ENCODE results near the gene ADK.
A peak's percentile ranks its signal among the peaks of the same experiment; 100 is the strongest.

The ADK gene

DNA sequence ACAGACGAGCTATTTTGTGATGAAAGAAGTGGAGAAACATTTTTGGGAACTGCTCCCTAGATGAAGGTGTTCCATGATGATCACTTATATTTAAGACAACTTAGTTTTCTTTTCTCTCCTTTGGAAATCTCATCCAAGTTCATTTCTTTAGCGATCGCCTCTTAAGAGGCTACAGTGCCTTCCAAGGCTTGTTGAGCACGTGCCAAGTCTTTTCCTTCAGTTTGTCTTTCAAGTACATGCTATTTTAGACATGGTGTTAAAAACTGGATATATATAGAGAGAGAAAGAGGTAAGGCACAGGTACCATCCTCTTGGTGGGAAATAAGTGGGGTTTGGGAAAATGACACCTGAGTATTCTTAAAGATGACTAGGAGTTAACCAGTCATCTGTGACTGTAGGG, 2.7 kb downstream of the ADK start:
- no peaks in the 10 kb centered on the region for H3K36me3 ChIP-seq
- no peak overlapping the region for H3K4me3 ChIP-seq (ENCODE audit: low read depth in 1 of 2, low read length in 1 of 2)
- H3K9me3 ChIP-seq = no peaks in the 10 kb centered on the region
- peaks cover 30 to 31% of the 10 kb centered on the region in 2 experiments for H3K4me1 ChIP-seq (ENCODE audit: control insufficient read depth in 1 of 2, insufficient read depth in 1 of 2, low read depth in 1 of 2, low read length in 1 of 2)
- H3K27me3 ChIP-seq = no peaks in the 10 kb centered on the region
- no peak overlapping the region for H3K27ac ChIP-seq
- TF ChIP-seq, protein P1, sequence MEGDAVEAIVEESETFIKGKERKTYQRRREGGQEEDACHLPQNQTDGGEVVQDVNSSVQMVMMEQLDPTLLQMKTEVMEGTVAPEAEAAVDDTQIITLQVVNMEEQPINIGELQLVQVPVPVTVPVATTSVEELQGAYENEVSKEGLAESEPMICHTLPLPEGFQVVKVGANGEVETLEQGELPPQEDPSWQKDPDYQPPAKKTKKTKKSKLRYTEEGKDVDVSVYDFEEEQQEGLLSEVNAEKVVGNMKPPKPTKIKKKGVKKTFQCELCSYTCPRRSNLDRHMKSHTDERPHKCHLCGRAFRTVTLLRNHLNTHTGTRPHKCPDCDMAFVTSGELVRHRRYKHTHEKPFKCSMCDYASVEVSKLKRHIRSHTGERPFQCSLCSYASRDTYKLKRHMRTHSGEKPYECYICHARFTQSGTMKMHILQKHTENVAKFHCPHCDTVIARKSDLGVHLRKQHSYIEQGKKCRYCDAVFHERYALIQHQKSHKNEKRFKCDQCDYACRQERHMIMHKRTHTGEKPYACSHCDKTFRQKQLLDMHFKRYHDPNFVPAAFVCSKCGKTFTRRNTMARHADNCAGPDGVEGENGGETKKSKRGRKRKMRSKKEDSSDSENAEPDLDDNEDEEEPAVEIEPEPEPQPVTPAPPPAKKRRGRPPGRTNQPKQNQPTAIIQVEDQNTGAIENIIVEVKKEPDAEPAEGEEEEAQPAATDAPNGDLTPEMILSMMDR (IDR thresholded peaks at IDR 0.05) = no peak

DNA sequence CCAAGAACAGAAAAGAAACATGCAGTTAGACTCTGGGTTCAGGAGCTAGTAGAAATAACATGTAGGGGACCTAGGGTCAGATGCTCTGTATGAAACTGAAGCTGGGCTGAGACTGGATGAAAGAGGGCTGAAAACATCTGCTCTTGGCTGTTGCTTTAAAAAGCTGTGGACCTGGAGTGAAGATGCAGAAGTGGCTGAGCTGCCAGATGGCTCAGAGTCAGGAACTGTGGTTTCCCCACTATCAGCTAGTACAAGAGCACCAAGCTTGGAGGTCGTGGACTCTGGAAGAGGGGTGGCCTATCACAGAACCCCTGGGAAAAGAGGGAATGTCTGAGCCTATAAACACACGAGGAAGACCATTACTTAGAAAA, 5.9 kb downstream of the ADK start:
- H3K36me3 ChIP-seq = no peaks in the 10 kb centered on the region
- peaks cover 7 to 9% of the 10 kb centered on the region in 2 experiments for H3K4me1 ChIP-seq (ENCODE audit: control insufficient read depth in 1 of 2, insufficient read depth in 1 of 2, low read depth in 1 of 2, low read length in 1 of 2)
- H3K27me3 ChIP-seq = no peaks in the 10 kb centered on the region
- no peaks in the 10 kb centered on the region for H3K9me3 ChIP-seq
- no peak overlapping the region for H3K4me3 ChIP-seq (ENCODE audit: low read depth in 1 of 2, low read length in 1 of 2)
- TF ChIP-seq, protein P1 (IDR thresholded peaks at IDR 0.05) = no peak
- H3K27ac ChIP-seq = no peak overlapping the region

DNA sequence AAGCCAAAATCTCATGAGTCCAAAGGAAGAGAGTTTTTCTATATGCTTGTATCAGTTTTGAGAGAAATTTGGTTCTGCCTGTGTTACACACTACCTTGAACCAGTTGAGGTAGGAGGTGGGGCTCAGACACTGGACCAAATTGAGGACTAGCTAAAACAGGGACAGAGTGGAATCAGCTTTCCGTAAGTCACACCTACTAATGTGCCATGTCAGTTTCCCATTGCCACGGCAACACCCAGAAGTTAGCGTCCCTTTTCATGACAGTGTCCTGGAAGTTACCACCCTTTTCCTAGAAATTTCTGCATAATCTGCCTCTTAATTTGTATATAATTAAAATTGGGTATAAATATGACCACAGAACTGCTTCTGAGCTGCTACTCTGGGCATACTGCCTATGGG, 9.0 kb downstream of the ADK start:
- H3K9me3 ChIP-seq = no peaks in the 10 kb centered on the region
- H3K4me1 ChIP-seq (ENCODE audit: control insufficient read depth in 1 of 2, insufficient read depth in 1 of 2, low read depth in 1 of 2, low read length in 1 of 2) = peaks cover 9 to 15% of the 10 kb centered on the region in 2 experiments
- H3K27ac ChIP-seq = no peak overlapping the region
- TF ChIP-seq, protein P1 (IDR thresholded peaks at IDR 0.05) = no peak
- H3K36me3 ChIP-seq = no peaks in the 10 kb centered on the region
- H3K4me3 ChIP-seq (ENCODE audit: low read depth in 1 of 2, low read length in 1 of 2) = no peak overlapping the region
- H3K27me3 ChIP-seq = no peaks in the 10 kb centered on the region

DNA sequence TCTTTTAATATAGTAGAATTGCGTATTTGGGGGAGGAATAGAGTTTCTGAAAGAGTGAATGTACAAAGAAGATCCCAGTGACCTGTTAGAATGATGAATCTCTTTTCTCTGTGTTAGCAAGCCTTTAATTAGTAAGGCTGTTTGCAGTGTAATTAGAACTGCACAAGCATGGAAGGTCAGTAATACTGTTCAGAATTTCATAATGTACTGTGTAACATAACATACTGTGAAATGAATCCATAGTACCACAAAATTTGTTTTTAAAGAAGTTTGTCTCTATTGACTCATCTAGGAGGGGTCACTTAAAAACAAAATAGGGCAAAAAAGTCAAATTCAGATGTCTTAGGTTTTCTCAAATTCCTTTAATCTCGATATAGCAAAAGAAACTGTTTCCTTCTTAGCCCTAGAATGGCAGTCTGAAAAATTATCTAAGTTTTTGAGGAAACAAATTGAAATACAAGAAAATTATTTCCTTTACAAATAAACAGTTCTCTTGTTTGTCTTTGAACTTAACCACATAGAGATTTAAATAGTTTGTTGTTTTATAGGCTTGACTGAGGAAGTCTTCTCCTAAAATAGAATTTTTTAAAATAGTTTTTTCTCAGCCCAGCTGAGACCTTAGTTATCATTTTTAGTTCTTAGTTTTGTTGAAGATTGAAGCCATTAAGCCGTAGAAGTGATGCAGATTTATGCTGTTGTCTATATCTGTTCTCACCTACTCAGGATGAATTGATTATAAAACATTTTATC, 12.5 kb downstream of the ADK start:
- Histone ChIP-seq H3K27ac (peak overlapping the region; percentile 88), H3K9me3 (no peaks in the 10 kb centered on the region), H3K27me3 (no peaks in the 10 kb centered on the region), H3K4me1 (ENCODE audit: control insufficient read depth in 1 of 2, insufficient read depth in 1 of 2, low read depth in 1 of 2, low read length in 1 of 2) (peaks cover 41 to 44% of the 10 kb centered on the region in 2 experiments), H3K36me3 (no peaks in the 10 kb centered on the region), H3K4me3 (ENCODE audit: low read depth in 1 of 2, low read length in 1 of 2) (no peak overlapping the region)
- TF ChIP-seq, protein P1 (IDR thresholded peaks at IDR 0.05) = no peak

DNA sequence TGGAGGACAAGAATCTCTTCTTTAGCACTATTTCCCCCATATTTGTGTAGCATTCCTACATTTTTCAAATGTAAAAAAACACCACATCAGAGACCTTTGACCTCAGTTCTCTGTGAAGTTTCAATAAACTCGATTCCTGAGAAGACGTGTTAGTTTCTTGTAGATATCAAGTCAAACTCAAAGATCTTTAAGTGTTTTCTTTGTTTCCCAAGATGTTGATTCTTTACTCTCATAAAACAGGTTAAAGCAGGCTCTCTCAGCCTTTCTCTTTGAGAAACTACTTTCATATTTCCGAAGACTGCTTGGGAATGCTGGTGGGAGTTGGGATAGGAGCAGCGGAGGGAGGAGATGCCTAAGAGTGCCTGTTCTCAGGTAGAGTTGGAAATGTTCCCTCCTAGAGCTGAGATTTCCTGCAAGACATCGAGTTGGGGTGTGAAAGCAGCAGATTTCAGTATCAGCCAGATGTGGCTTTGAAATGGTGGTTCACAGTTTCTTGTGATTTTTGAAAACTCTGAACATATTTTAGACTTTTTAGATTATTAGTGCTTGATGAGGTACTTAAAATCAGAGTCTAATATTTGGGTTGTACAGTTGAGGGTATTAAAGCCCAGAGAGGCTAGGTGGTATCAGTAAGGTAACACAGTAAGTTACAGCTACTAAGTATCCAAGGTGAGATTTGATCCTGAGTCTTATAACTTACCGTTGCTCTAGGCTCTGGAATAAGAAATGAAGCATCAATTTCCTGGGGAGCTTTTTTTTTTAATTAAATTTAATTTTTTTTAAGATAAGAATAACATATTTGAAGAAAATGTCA, 13.9 kb downstream of the ADK start:
- Histone ChIP-seq H3K27ac (peak overlapping the region; percentile 88), H3K9me3 (no peaks in the 10 kb centered on the region), H3K27me3 (no peaks in the 10 kb centered on the region), H3K36me3 (no peaks in the 10 kb centered on the region), H3K4me1 (ENCODE audit: control insufficient read depth in 1 of 2, insufficient read depth in 1 of 2, low read depth in 1 of 2, low read length in 1 of 2) (peaks cover 55 to 58% of the 10 kb centered on the region in 2 experiments), H3K4me3 (ENCODE audit: low read depth in 1 of 2, low read length in 1 of 2) (no peak overlapping the region)
- TF ChIP-seq, protein P1 (IDR thresholded peaks at IDR 0.05) = no peak

Data from neutrophil (primary cell).